GM19023 (cell line): Measurements from ENCODE around the gene KBTBD7.
A peak's percentile ranks its signal among the peaks of the same experiment; 100 is the strongest.
"Not testable (repeated sequence)": the region's sequence is repeated elsewhere in the genome, so short reads cannot be mapped to it uniquely, and the experiment has no call there.

Experiments
- ATAC-seq: cut with Tn5 transposase; IDR thresholded peaks from one replicate; pipeline ENCODE4 v1.9.1; 2021; ENCODE audit warnings: mild to moderate bottlenecking, moderate library complexity; ENCODE audit not compliant: unreplicated experiment

The KBTBD7 gene

GRCh38 chr13:41199526-41199925 lies 5.2 kb upstream of the KBTBD7 start:
- ATAC-seq, result peak; percentile 74

DNA sequence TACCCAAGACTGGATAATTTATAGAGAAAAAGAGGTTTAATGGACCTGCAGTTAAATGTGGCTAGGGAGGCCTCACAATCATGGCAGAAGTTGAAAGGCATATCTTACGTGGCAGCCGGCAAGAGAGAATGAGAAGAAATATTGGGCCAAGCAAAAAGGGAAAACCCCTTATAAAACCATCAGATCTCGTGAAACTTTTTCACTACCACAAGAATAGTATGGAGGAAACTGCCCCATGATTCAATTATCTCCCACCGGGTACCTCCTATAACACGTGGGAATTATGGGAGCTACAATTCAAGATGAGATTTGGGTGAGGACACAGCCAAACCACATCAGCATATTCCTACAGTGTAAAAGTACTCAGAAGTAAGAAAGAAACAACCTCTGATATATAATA lies 4.7 kb upstream of the KBTBD7 start:
- no peak for ATAC-seq

GRCh38 chr13:41196620-41197019 lies 2.3 kb upstream of the KBTBD7 start:
- no peak for ATAC-seq

GRCh38 chr13:41196011-41196410 lies 1.6 kb upstream of the KBTBD7 start:
- ATAC-seq, result no peak

DNA sequence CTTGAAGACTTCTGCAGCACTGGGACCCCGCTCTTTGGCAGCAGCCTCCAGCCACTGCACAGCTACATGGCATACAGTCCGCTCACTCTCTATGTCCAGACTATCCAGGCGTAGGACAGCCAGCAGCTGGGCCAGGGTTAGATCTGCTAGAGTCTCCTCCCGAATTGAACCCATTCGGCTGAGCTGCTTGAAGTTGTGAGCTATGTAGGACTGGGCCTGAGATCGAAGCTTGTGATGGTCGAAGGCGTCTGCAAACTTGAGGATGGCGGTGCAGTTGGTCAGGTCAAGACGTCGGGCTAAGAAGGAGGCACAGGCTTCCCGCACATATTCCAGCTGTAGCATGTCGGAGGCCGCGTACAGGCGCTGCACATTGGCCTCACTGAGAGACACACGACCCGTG lies 900 bp downstream of the KBTBD7 start:
- no peak for ATAC-seq

- ATAC-seq, result no peak
Measured at GRCh38 chr13:41188584-41188983, 5.8 kb downstream of the KBTBD7 start.

DNA sequence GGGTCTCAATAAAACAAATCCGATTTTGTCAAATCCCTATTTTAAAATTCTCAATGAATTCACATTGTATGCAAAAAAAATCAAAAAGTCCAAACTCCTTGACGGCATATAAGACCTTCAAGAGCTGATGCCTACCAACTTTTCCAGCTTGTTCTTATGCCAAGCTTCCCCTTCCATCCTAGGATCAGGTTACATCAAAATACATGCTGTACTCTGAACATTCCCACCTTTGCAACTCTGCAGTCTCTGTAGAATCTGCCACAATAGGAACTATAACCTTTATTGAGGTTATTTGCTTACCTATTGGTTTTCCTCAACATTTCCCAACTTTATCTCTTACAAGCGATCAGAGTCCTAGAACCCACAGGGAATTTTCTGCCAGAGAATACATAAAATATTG lies 7.9 kb downstream of the KBTBD7 start:
- no peak for ATAC-seq

- no peak for ATAC-seq
Measured at GRCh38 chr13:41182231-41182630, 12.1 kb downstream of the KBTBD7 start.

DNA sequence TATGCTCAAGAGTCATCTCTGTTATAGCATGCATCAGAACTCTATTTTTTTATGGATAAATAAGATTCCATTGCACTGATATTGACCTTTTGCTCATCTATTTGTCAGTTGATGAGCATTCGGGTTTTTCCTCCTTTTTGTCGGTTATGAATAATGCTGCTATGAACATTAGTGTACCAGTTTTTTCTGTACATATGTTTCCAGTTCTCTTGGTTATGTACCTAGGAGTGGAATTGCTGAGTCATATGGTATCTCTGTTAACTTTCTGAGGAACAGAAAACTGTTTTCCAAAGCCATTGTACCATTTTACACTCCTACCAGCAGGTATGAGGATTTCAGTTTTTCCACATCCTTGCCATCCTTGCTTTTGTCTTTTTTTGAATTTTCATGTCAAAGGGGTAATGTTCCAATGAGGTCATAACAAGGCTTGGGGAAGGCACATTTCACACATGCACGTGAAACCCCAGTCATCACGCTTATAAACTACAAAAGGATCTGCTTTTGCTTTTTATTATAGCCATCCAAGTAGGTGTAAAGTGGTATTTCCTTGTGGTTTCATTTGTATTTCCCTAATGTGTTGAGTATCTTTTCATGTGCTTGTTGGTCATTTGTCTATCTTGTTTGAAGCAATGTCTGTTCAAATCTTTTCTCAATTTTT lies 14.6 kb downstream of the KBTBD7 start:
- ATAC-seq, result no peak

GRCh38 chr13:41178040-41178439 lies 16.3 kb downstream of the KBTBD7 start:
- ATAC-seq, result no peak

DNA sequence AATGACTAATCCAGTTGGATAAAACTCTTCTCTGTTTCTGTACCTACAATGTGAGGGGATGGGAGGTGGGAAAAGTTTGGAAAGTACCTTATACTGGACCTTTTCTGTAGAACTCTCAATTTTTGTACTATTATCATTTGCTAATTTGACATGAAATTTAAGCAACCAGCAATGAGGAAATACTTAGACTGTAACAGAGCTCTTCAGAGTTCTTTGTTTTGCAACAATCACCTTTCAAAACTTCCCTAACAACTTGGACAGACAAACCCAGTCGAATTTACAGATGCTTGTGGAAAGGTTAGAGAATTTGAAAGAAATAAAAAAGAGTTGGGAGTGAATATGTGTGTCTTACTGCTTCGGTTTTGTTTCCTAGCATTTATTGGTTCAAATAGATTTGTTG lies 16.8 kb downstream of the KBTBD7 start:
- no peak for ATAC-seq

DNA sequence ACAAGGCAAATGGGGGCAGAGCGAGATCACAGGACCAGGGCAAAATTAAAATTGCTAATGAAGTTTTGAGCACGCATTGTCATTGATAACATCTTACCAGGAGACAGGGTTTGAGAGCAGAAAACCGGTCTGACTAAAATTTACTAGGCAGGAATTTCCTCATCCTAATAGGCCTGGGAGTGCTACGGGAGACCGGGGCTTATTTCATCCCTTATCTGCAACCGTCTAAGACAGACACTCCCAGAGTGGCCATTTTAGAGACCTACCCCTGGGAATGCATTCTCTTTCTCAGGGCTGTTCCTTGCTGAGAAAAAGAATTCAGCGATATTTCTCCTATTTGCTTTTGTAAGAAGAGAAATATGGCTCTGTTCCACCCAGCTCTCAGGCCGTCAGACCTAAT lies 18.8 kb downstream of the KBTBD7 start:
- not testable (repeated sequence) for ATAC-seq

GRCh38 chr13:41162151-41162550 lies 32.2 kb downstream of the KBTBD7 start:
- ATAC-seq, result no peak

DNA sequence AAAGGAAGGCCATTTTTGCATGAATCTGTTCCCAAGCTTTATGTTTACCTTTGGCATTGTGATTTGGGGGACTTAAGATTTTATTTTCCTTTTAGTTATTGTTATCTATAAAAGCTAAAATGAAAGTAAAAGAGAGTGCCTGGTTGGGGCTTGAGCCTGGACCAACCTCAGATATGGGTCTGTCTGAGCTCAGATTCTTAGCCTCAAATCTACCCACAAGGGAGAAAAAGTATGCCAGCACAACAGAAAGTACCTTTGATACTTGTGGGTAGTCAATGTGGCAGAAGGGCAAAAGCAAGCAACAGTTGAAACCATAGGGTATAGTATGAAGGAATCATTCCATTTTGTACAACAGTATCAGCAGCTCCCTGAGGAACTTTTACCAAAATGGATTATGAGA lies 35.2 kb downstream of the KBTBD7 start:
- ATAC-seq, result no peak

- no peak for ATAC-seq
Measured at GRCh38 chr13:41157048-41157717, 37.2 kb downstream of the KBTBD7 start.

DNA sequence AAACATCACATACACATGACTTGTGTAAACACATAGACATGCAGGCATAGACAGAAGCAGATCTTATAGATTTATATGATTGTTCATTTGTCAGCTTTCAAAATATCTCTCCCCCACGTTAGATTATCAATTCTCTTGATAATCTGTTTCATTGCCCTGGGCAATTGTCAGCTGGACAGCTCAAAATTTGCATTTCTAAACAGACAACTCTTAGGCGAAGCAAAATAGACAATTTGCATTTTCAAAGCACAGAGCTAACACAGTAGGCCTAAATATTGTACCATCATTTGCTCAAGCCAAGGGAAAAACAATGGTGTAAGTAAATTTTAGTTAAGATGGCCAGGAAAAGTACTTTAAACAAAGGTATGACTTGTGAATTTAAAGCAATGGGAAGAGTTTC lies 37.7 kb downstream of the KBTBD7 start:
- ATAC-seq, result no peak

- ATAC-seq, result no peak
Measured at GRCh38 chr13:41154042-41154441, 40.3 kb downstream of the KBTBD7 start.

DNA sequence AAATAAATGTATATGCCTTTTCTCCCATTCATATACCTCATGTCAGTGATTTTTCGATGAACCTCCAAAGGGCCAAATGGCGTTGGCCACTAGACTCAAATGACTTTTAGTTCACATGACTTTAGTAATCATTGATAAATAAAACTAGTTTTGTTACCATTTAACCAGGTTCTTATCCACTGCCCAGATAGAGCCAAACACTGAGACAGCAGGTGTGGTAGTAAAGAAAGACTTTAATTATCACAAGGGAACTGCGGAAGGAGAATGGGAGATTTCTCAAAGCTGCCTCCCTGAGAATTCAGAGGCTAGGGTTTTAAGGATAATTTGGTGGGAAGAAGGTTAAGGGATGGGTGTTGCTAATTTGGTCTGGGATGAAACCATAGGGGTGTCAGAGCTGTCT lies 42.4 kb downstream of the KBTBD7 start:
- ATAC-seq, result no peak

- ATAC-seq, result no peak
Measured at GRCh38 chr13:41150058-41150457, 44.3 kb downstream of the KBTBD7 start.

- no peak for ATAC-seq
Measured at GRCh38 chr13:41148419-41149283, 45.7 kb downstream of the KBTBD7 start.

DNA sequence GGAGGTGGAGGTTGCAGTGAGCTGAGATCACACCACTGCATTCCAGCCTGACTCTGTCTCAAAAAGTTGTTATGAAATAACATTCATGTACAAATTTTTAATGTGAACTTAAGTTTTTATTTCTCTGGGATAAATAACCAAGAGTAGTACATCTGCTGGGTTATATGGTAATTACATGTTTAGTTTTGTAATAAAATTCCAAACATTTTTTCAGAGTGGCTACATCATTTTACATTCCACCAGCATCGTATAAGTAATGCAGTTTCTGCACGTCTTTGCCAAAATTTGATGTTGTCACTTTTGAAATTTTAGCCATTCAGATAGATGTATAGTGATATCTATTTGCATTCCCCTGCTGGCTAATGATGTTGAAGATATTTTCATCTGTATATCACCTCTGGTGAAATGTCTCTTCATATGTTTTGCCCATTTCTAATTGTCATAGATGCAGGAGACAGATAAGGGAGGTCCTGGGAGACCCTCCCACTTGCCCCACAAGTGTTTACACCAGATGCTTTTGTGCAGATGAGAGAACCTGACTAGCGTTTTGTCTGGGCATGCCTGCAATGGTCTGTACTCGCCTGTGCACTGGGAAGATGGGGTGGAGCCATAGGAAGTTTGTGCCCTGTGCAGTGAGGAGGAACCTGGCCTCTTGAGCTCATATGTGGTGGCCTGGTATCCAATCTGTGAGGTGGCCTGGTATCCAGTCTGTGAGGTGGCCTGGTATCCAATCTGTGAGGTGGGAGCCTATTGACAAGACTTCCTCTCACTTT lies 49.0 kb downstream of the KBTBD7 start:
- ATAC-seq, result no peak
